GM19452 (cell line): ENCODE results near the gene BCL11A.

Experiments used
- ATAC-seq: cut with Tn5 transposase; IDR thresholded peaks from one replicate; pipeline ENCODE4 v1.9.1; 2021; ENCODE audit not compliant: unreplicated experiment

BCL11A gene

GRCh38 chr2:60529136-60529784, 24.2 kb downstream of the BCL11A start:
- ATAC-seq = no peak

GRCh38 chr2:60528281-60529020, 25.0 kb downstream of the BCL11A start:
- ATAC-seq = no peak

GRCh38 chr2:60527762-60528161, 25.7 kb downstream of the BCL11A start:
- ATAC-seq = no peak

- no peak for ATAC-seq
Measured at GRCh38 chr2:60526623-60527022, 26.8 kb downstream of the BCL11A start.

- ATAC-seq = no peak
Measured at GRCh38 chr2:60525899-60526298, 27.6 kb downstream of the BCL11A start.

- ATAC-seq = no peak
Measured at GRCh38 chr2:60524874-60525273, 28.6 kb downstream of the BCL11A start.

GRCh38 chr2:60523963-60524362, 29.5 kb downstream of the BCL11A start:
- no peak for ATAC-seq

- ATAC-seq = no peak
Measured at GRCh38 chr2:60522462-60522861, 31.0 kb downstream of the BCL11A start.

- ATAC-seq = no peak
Measured at GRCh38 chr2:60521626-60522025, 31.8 kb downstream of the BCL11A start.

- ATAC-seq = no peak
Measured at GRCh38 chr2:60520917-60521539, 32.4 kb downstream of the BCL11A start.

GRCh38 chr2:60520151-60520876, 33.1 kb downstream of the BCL11A start:
- no peak for ATAC-seq

GRCh38 chr2:60519231-60519863, 34.1 kb downstream of the BCL11A start:
- no peak for ATAC-seq

- ATAC-seq = no peak
Measured at GRCh38 chr2:60518567-60518966, 34.9 kb downstream of the BCL11A start.

- ATAC-seq = no peak
Measured at GRCh38 chr2:60517446-60517845, 36.0 kb downstream of the BCL11A start.

- no peak for ATAC-seq
Measured at GRCh38 chr2:60516826-60517225, 36.6 kb downstream of the BCL11A start.

GRCh38 chr2:60516383-60516811, 37.1 kb downstream of the BCL11A start:
- no peak for ATAC-seq

- peak; percentile 89 for ATAC-seq
Measured at GRCh38 chr2:60515721-60516226, 37.7 kb downstream of the BCL11A start.

- no peak for ATAC-seq
Measured at GRCh38 chr2:60513996-60514395, 39.5 kb downstream of the BCL11A start.

GRCh38 chr2:60513191-60513590, 40.3 kb downstream of the BCL11A start:
- no peak for ATAC-seq

- no peak for ATAC-seq
Measured at GRCh38 chr2:60512641-60513040, 40.8 kb downstream of the BCL11A start.
